ENCODE data around the gene CLVS2.

DNA sequence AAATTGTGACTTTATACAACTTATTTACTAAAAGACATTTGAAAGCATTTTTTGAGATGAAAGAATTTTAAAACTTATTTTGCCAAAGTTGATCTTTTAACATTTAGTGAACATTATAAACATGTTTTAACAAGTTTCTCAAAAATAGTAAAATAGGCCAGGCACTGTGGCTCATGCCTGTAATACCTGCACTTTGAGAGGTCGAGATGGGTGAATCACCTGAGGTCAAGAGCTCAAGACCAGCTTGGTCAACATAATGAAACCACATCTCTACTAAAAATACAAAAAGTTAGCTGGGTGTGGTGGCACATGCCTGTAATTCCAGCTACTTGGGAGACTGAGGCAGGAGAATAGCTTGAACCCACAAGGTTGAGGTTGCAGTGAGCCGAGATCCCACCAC lies 78.6 kb downstream of the CLVS2 start:
- TF ChIP-seq POLR2A (IDR thresholded peaks at IDR 0.05), result no peak
- TF ChIP-seq, protein P1, sequence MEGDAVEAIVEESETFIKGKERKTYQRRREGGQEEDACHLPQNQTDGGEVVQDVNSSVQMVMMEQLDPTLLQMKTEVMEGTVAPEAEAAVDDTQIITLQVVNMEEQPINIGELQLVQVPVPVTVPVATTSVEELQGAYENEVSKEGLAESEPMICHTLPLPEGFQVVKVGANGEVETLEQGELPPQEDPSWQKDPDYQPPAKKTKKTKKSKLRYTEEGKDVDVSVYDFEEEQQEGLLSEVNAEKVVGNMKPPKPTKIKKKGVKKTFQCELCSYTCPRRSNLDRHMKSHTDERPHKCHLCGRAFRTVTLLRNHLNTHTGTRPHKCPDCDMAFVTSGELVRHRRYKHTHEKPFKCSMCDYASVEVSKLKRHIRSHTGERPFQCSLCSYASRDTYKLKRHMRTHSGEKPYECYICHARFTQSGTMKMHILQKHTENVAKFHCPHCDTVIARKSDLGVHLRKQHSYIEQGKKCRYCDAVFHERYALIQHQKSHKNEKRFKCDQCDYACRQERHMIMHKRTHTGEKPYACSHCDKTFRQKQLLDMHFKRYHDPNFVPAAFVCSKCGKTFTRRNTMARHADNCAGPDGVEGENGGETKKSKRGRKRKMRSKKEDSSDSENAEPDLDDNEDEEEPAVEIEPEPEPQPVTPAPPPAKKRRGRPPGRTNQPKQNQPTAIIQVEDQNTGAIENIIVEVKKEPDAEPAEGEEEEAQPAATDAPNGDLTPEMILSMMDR (IDR thresholded peaks at IDR 0.05), result no peak
